ENCODE data around the gene KRTAP10-12. TPM values are rescaled to one million over a fixed set of nuclear protein-coding genes. Genes with fewer than 3 reads are reported as not detected.

Gene KRTAP10-12
- total RNA-seq, 4 donors from 2014 or later: not detected

- H3K27me3 ChIP-seq: peaks cover 3 to 10% (median 4%) of the 10 kb centered on the region in 3 donors
- TF ChIP-seq CTCF (IDR thresholded peaks at IDR 0.05 in 4 of 5, conservative IDR thresholded peaks at IDR 0.05 in 1 of 5) (no peak), POLR2A (IDR thresholded peaks at IDR 0.05) (no peak)
- H3K27ac ChIP-seq: no peak overlapping the region
- H3K4me1 ChIP-seq: no peaks in the 10 kb centered on the region
- no peak overlapping the region for H3K4me3 ChIP-seq
- intact Hi-C loops (cut with DNase I; ENCODE audit: low total_unique reads): no loop called here
- H3K9me3 ChIP-seq: peaks cover 0 to 10% (median 2%) of the 10 kb centered on the region in 3 donors
- DNase-seq: no peak
- in situ Hi-C loops (cut with MboI; ENCODE audit: low sequenced_read_pairs in 4 of 4): no loop called here
- ATAC-seq: no peak
- H3K36me3 ChIP-seq: no peaks in the 10 kb centered on the region
These were observed 37.9 kb downstream of the KRTAP10-12 start for GRCh38 chr21:44734841-44735240.

GRCh38 chr21:44735821-44736220 lies 38.8 kb downstream of the KRTAP10-12 start:
- Histone ChIP-seq H3K27ac (no peak overlapping the region), H3K27me3 (peaks cover 3 to 7% (median 4%) of the 10 kb centered on the region in 3 donors), H3K4me1 (no peaks in the 10 kb centered on the region), H3K36me3 (no peaks in the 10 kb centered on the region), H3K4me3 (no peak overlapping the region), H3K9me3 (peaks cover 0 to 10% (median 2%) of the 10 kb centered on the region in 3 donors)
- DNase-seq: no peak
- intact Hi-C loops (cut with DNase I; ENCODE audit: low total_unique reads): no loop called here
- in situ Hi-C loops (cut with MboI; ENCODE audit: low sequenced_read_pairs in 4 of 4): no loop called here
- TF ChIP-seq POLR2A (IDR thresholded peaks at IDR 0.05) (no peak), CTCF (IDR thresholded peaks at IDR 0.05 in 4 of 5, conservative IDR thresholded peaks at IDR 0.05 in 1 of 5) (no peak)
- ATAC-seq: no peak

- H3K36me3 ChIP-seq: no peaks in the 10 kb centered on the region
- no peak for ATAC-seq
- in situ Hi-C loops (cut with MboI; ENCODE audit: low sequenced_read_pairs in 4 of 4) (no loop called here), intact Hi-C loops (cut with DNase I; ENCODE audit: low total_unique reads) (no loop called here)
- DNase-seq: no peak
- H3K4me1 ChIP-seq: no peaks in the 10 kb centered on the region
- no peak for TF ChIP-seq CTCF (IDR thresholded peaks at IDR 0.05 in 4 of 5, conservative IDR thresholded peaks at IDR 0.05 in 1 of 5)
- no peak for TF ChIP-seq POLR2A (IDR thresholded peaks at IDR 0.05)
- H3K27me3 ChIP-seq: peaks cover 3 to 4% (median 4%) of the 10 kb centered on the region in 3 donors
- H3K9me3 ChIP-seq: peaks cover 0 to 10% (median 2%) of the 10 kb centered on the region in 3 donors
- H3K27ac ChIP-seq: no peak overlapping the region
- no peak overlapping the region for H3K4me3 ChIP-seq
These were observed 39.5 kb downstream of the KRTAP10-12 start for GRCh38 chr21:44736291-44737004.

GRCh38 chr21:44737706-44738354 lies 40.9 kb downstream of the KRTAP10-12 start:
- Histone ChIP-seq H3K9me3 (peaks cover 0 to 10% (median 2%) of the 10 kb centered on the region in 3 donors), H3K27ac (no peak overlapping the region), H3K36me3 (no peaks in the 10 kb centered on the region), H3K4me1 (no peaks in the 10 kb centered on the region), H3K4me3 (no peak overlapping the region), H3K27me3 (peaks cover 3 to 4% (median 4%) of the 10 kb centered on the region in 3 donors)
- intact Hi-C loops (cut with DNase I; ENCODE audit: low total_unique reads) (no loop called here), in situ Hi-C loops (cut with MboI; ENCODE audit: low sequenced_read_pairs in 4 of 4) (no loop called here)
- DNase-seq: no peak
- TF ChIP-seq POLR2A (IDR thresholded peaks at IDR 0.05) (no peak), CTCF (IDR thresholded peaks at IDR 0.05 in 4 of 5, conservative IDR thresholded peaks at IDR 0.05 in 1 of 5) (no peak)
- ATAC-seq: no peak
